Spleen (tissue), 7 donors: ENCODE data around the gene MYO6.

Experiments used
- CTCF ChIP-seq, 11 experiments: fragments of 200-600 bp in 7 of 11; fragments of 450-650 bp in 4 of 11; sonication (generic) in 4 of 11; IDR thresholded peaks in 8 of 11; conservative IDR thresholded peaks in 3 of 11; 1 replicate in 7 of 11; 2 replicates in 4 of 11; pipeline versions ENCODE4 v1.4.0 to v1.8.0; 2016 to 2021; ENCODE audit warnings: antibody characterized with exemption in 11 of 11, inconsistent platforms in 4 of 11, mild to moderate bottlenecking in 1 of 11
- POLR2AphosphoS5 ChIP-seq, 3 donors: sonication (generic); formaldehyde crosslinking; IDR thresholded peaks; one replicate each; pipeline ENCODE4 v1.5.1; 2017; ENCODE audit warnings: antibody characterized with exemption in 3 of 3
- donor health status: DM: no; HTN: no; CAD: no; lungs with moderate emphysema.
- donor health status: DM: no; HTN: no; CAD: no.
- donor health status: DM: no; HTN: no; CAD: no.

- TF ChIP-seq CTCF (IDR thresholded peaks at IDR 0.05 in 8 of 11, conservative IDR thresholded peaks at IDR 0.05 in 3 of 11) (peak in 9 of 11 experiments; percentile 17 to 73 (median 54)), POLR2AphosphoS5 (IDR thresholded peaks at IDR 0.05) (no peak)
Measured at GRCh38 chr6:75934643-75935472, 185.8 kb downstream of the MYO6 start.
